ENCODE data around the gene TMEM101. TPM values are rescaled to one million over a fixed set of nuclear protein-coding genes. Genes with fewer than 3 reads are reported as not detected.

TMEM101 gene
- total and polyA plus RNA-seq, 2 of the 8 experiments (the other 6 are each of a cell fraction or from before 2014, with no cell fraction given), result 16.1 to 44.7 TPM

DNA sequence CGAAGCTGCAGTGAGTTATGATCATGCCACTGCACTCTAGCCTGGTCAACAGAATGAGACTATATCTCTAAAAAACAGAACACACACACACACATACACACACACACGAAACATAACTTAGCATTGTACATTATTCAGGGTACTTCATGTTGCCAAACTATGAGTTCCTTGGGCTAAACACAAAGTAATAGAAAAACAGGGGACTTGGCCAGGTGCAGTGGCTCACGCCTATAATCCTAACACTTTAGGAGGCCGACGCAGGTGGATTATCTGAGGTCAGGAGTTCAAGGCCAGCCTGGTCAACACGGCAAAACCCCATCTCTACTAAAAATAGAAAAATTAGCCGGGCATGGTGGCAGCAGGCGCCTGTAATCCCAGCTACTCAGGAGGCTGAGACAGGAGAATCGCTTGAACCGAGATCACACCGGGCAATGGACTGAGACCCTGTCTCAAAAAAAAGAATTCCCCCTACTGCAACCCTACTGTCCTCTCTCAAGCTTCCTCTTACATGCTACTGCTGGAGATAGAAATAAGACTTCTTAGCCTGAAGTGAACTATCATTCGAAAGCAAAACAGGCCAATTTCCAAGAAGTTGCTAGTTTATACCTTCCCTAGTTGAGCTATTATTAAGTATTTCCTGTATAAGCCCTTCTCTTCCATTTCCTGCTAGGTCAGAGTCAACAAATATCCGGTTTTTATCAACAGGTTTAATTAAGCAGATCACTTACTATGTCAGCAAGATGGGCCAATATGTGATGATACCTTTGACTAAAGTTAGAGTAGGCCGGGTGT lies 44.5 kb upstream of the TMEM101 start (continued):
- TF ChIP-seq POU5F1 (IDR thresholded peaks at IDR 0.05; ENCODE audit: low read depth, low read length) (no peak), TEAD4 (IDR thresholded peaks at IDR 0.05; ENCODE audit: low read depth, low read length) (no peak), KDM1A (IDR thresholded peaks at IDR 0.05; ENCODE audit: borderline replicate concordance, low read length) (no peak), SP1 (IDR thresholded peaks at IDR 0.05; ENCODE audit: low read depth, low read length) (no peak), TBP (IDR thresholded peaks at IDR 0.05; ENCODE audit: low read depth, low read length) (no peak), GTF2F1 (IDR thresholded peaks at IDR 0.05; ENCODE audit: borderline replicate concordance, low read depth, low read length) (no peak), TAF7 (optimal IDR thresholded peaks at IDR 0.05; ENCODE audit: borderline replicate concordance, low read depth, low read length) (no peak)

Measured in H1 (cell line).